Subcutaneous adipose tissue (tissue), 4 donors: ENCODE results near the gene ATG5. TPM values are rescaled to one million over a fixed set of nuclear protein-coding genes. Genes with fewer than 3 reads are reported as not detected.

ENCODE experiments used
- CTCF ChIP-seq: fragments of 450-650 bp; IDR thresholded peaks from one replicate; pipeline ENCODE4 v1.5.1; 2016; ENCODE audit warnings: low read depth, mild to moderate bottlenecking, control low read depth, antibody characterized with exemption, moderate library complexity
- total RNA-seq, 4 donors: library from RNA; depleted of rRNA; stranded (reverse); fragments of >200 nt; gene quantifications; one replicate each; pipeline ENCODE4 v1.1.0, GENCODE V29; 2016

Gene ATG5
- total RNA-seq, 4 donors from 2014 or later: 35.6 to 43.3 (median 38.2) TPM

GRCh38 chr6:106308985-106309384, 16.6 kb downstream of the ATG5 start:
- TF ChIP-seq CTCF: no peak

- no peak for TF ChIP-seq CTCF
These were observed 19.8 kb downstream of the ATG5 start for GRCh38 chr6:106305740-106306139.

GRCh38 chr6:106300944-106301343, 24.6 kb downstream of the ATG5 start:
- no peak for TF ChIP-seq CTCF

GRCh38 chr6:106300020-106300780, 25.4 kb downstream of the ATG5 start:
- TF ChIP-seq CTCF: no peak

GRCh38 chr6:106293116-106293515, 32.4 kb downstream of the ATG5 start:
- TF ChIP-seq CTCF: no peak

- no peak for TF ChIP-seq CTCF
These were observed 34.6 kb downstream of the ATG5 start for GRCh38 chr6:106290954-106291353.

- no peak for TF ChIP-seq CTCF
These were observed 35.5 kb downstream of the ATG5 start for GRCh38 chr6:106290032-106290431.
